DND-41 (cell line): Measurements from ENCODE around the gene C10orf95.

Experiments
- CTCF ChIP-seq: IDR thresholded peaks from 2 replicates; pipeline ENCODE4 v1.5.1; 2012; ENCODE audit warnings: borderline replicate concordance, low read length, moderate library complexity, mild to moderate bottlenecking; ENCODE audit not compliant: poor library complexity, severe bottlenecking; ENCODE audit errors: extremely low read depth
- EZH2 ChIP-seq: IDR thresholded peaks from 3 replicates; pipeline ENCODE4 v1.6.1; 2012; ENCODE audit warnings: borderline replicate concordance, low read depth, mild to moderate bottlenecking, moderate library complexity, low read length, inconsistent platforms; ENCODE audit not compliant: severe bottlenecking

GRCh38 chr10:102468683-102469082 lies 17.3 kb upstream of the C10orf95 start:
- TF ChIP-seq CTCF = no peak
- TF ChIP-seq EZH2 = no peak
